LoVo (cell line): ENCODE results near the gene CCNQ.
"Not testable (repeated sequence)": the region's sequence is repeated elsewhere in the genome, so short reads cannot be mapped to it uniquely, and the experiment has no call there.

Source experiments
- DNase-seq: peaks from one replicate; pipeline ENCODE4 v3.0.0-alpha.2; 2016; ENCODE audit warnings: low spot score

The CCNQ gene

GRCh38 chrX:153622661-153623309 is 23.8 kb upstream of the CCNQ start:
- no peak for DNase-seq

GRCh38 chrX:153621949-153622598 is 23.1 kb upstream of the CCNQ start:
- no peak for DNase-seq

- DNase-seq, result no peak
Observed at GRCh38 chrX:153620576-153620975, 21.6 kb upstream of the CCNQ start.

GRCh38 chrX:153614818-153615217 is 15.9 kb upstream of the CCNQ start:
- no peak for DNase-seq

GRCh38 chrX:153612413-153612812 is 13.5 kb upstream of the CCNQ start:
- no peak for DNase-seq

- DNase-seq, result no peak
Observed at GRCh38 chrX:153611298-153612095, 12.6 kb upstream of the CCNQ start.

- DNase-seq, result no peak
Observed at GRCh38 chrX:153610836-153611213, 11.9 kb upstream of the CCNQ start.

- DNase-seq, result peak; percentile 26
Observed at GRCh38 chrX:153609917-153610835, 11.2 kb upstream of the CCNQ start.

GRCh38 chrX:153608806-153609205 is 9.9 kb upstream of the CCNQ start:
- DNase-seq, result no peak

GRCh38 chrX:153608376-153608775 is 9.4 kb upstream of the CCNQ start:
- DNase-seq, result no peak

GRCh38 chrX:153606503-153606902 is 7.6 kb upstream of the CCNQ start:
- DNase-seq, result no peak

GRCh38 chrX:153604666-153605380 is 5.9 kb upstream of the CCNQ start:
- DNase-seq, result not testable (repeated sequence)

GRCh38 chrX:153603131-153603656 is 4.3 kb upstream of the CCNQ start:
- no peak for DNase-seq

GRCh38 chrX:153602601-153603000 is 3.7 kb upstream of the CCNQ start:
- no peak for DNase-seq

GRCh38 chrX:153601511-153602110 is 2.7 kb upstream of the CCNQ start:
- DNase-seq, result no peak

- no peak for DNase-seq
Observed at GRCh38 chrX:153600921-153601320, 2.0 kb upstream of the CCNQ start.

GRCh38 chrX:153600032-153600373 is 1.1 kb upstream of the CCNQ start:
- no peak for DNase-seq

- peak; percentile 83 for DNase-seq
Observed at GRCh38 chrX:153599192-153600031, 473 bp upstream of the CCNQ start.

- DNase-seq, result no peak
Observed at GRCh38 chrX:153596981-153597750, 1.8 kb downstream of the CCNQ start.
